Uterus (tissue), 4 donors: Measurements from ENCODE around the gene ERN2. TPM values are rescaled to one million over a fixed set of nuclear protein-coding genes. Genes with fewer than 3 reads are reported as not detected.

ENCODE experiments used
- DNase-seq, 2 donors: peaks; one replicate each; pipeline ENCODE4 v3.0.0-alpha.2; 2019 to 2020
- H3K27ac ChIP-seq, 2 donors: fragments of 200-600 bp; sonication (generic); 1 replicate in 1 of 2; 2 replicates in 1 of 2; pipeline ENCODE4 v1.5.1; 2016 to 2018
- H3K27me3 ChIP-seq, 2 donors: fragments of 200-600 bp; sonication (generic); one replicate each; pipeline ENCODE4 v1.5.1; 2018 to 2019; ENCODE audit warnings: control low read depth in 1 of 2
- H3K36me3 ChIP-seq, 2 donors: fragments of 200-600 bp; sonication (generic); one replicate each; pipeline ENCODE4 v1.5.1; 2019; ENCODE audit warnings: control low read depth in 1 of 2
- H3K4me1 ChIP-seq, 2 donors: fragments of 200-600 bp; sonication (generic); one replicate each; pipeline ENCODE4 v1.5.1; 2018 to 2019; ENCODE audit warnings: control low read depth in 1 of 2
- H3K4me3 ChIP-seq, 2 donors: fragments of 200-600 bp; sonication (generic); 1 replicate in 1 of 2; 2 replicates in 1 of 2; pipeline ENCODE4 v1.5.1; 2018 to 2019; ENCODE audit warnings: mild to moderate bottlenecking in 1 of 2
- H3K9me3 ChIP-seq, 2 donors: fragments of 200-600 bp; sonication (generic); one replicate each; pipeline ENCODE4 v1.5.1; 2019; ENCODE audit warnings: control low read depth in 1 of 2
- CTCF ChIP-seq, 4 experiments: fragments of 200-600 bp in 2 of 4; fragments of 450-650 bp in 2 of 4; sonication (generic) in 2 of 4; IDR thresholded peaks; one replicate each; pipeline ENCODE4 v1.5.1; 2016 to 2019; ENCODE audit warnings: antibody characterized with exemption in 4 of 4, mild to moderate bottlenecking in 2 of 4, moderate library complexity in 1 of 4
- POLR2A ChIP-seq, 2 donors: fragments of 450-650 bp; IDR thresholded peaks; one replicate each; pipeline ENCODE4 v1.6.1; 2016; ENCODE audit warnings: antibody characterized with exemption in 2 of 2, mild to moderate bottlenecking in 1 of 2, moderate library complexity in 1 of 2
- intact Hi-C: fragments of 100-400 bp; cut with DNase I; formaldehyde crosslinking; loops from one replicate; pipeline ENCODE4 v1.15.1; 2023; ENCODE audit warnings: low total_unique reads
- total RNA-seq, 4 donors: library from RNA; depleted of rRNA in 3 of 4; stranded (reverse); fragments of >200 nt in 3 of 4; gene quantifications; one replicate each; pipeline versions ENCODE4 v1.1.0 to v1.2.4, GENCODE V29; 2014 to 2023
- donor health status: DM: yes; HTN: yes; CAD: no.

Gene ERN2
- total RNA-seq, 4 donors from 2014 or later: 0.14 to 0.59 (median 0.26) TPM; not detected in 1

- DNase-seq: peak; percentile 32 to 62
- H3K4me1 ChIP-seq: no peaks in the 10 kb centered on the region
- no peaks in the 10 kb centered on the region for H3K9me3 ChIP-seq
- peak within 1 kb of the TSS; percentile 38 to 39 for H3K4me3 ChIP-seq
- H3K27ac ChIP-seq: no peak within 1 kb of the TSS
- TF ChIP-seq CTCF (IDR thresholded peaks at IDR 0.05): peak in 3 of 4 experiments; percentile 7 to 22 (median 17)
- no peak for TF ChIP-seq POLR2A (IDR thresholded peaks at IDR 0.05)
- intact Hi-C loops: no loop called here
- no peaks in the 10 kb centered on the region for H3K36me3 ChIP-seq
- H3K27me3 ChIP-seq: no peaks in the 10 kb centered on the region
These were observed 34.4 kb downstream of the ERN2 start, which contains the start of gene PLK1 for GRCh38 chr16:23678430-23679273. Gene PLK1, plus strand, starts transcription at chr16:23678889. Its CDS starts 44 bp downstream, at chr16:23678933.

GRCh38 chr16:23676924-23677480, 36.0 kb downstream of the ERN2 start:
- H3K36me3 ChIP-seq: no peaks in the 10 kb centered on the region
- intact Hi-C loops: no loop called here
- no peak for DNase-seq
- H3K4me3 ChIP-seq: no peak overlapping the region
- H3K9me3 ChIP-seq: no peaks in the 10 kb centered on the region
- H3K27ac ChIP-seq: no peak overlapping the region
- no peaks in the 10 kb centered on the region for H3K4me1 ChIP-seq
- H3K27me3 ChIP-seq: no peaks in the 10 kb centered on the region
- TF ChIP-seq POLR2A (IDR thresholded peaks at IDR 0.05) (no peak), CTCF (IDR thresholded peaks at IDR 0.05) (no peak)

- H3K9me3 ChIP-seq: no peaks in the 10 kb centered on the region
- TF ChIP-seq POLR2A (IDR thresholded peaks at IDR 0.05): no peak
- TF ChIP-seq CTCF (IDR thresholded peaks at IDR 0.05): no peak
- H3K27ac ChIP-seq: no peak overlapping the region
- intact Hi-C loops: no loop called here
- no peak for DNase-seq
- no peaks in the 10 kb centered on the region for H3K36me3 ChIP-seq
- H3K27me3 ChIP-seq: no peaks in the 10 kb centered on the region
- H3K4me3 ChIP-seq: no peak overlapping the region
- H3K4me1 ChIP-seq: no peaks in the 10 kb centered on the region
These were observed 38.9 kb downstream of the ERN2 start for GRCh38 chr16:23673971-23674614.

GRCh38 chr16:23670137-23670776, 42.8 kb downstream of the ERN2 start:
- no peaks in the 10 kb centered on the region for H3K4me1 ChIP-seq
- no peak for TF ChIP-seq CTCF (IDR thresholded peaks at IDR 0.05)
- TF ChIP-seq POLR2A (IDR thresholded peaks at IDR 0.05): no peak
- no peaks in the 10 kb centered on the region for H3K27me3 ChIP-seq
- intact Hi-C loops: no loop called here
- H3K36me3 ChIP-seq: no peaks in the 10 kb centered on the region
- H3K9me3 ChIP-seq: no peaks in the 10 kb centered on the region
- no peak overlapping the region for H3K4me3 ChIP-seq
- no peak for DNase-seq
- no peak overlapping the region for H3K27ac ChIP-seq
